Skin epidermis (tissue), 12 donors: ENCODE results near the gene PLEKHN1.
"Not testable (repeated sequence)": the region's sequence is repeated elsewhere in the genome, so short reads cannot be mapped to it uniquely, and the experiment has no call there.

Experiments
- H3K27ac ChIP-seq, 21 experiments: fragments of 200-600 bp; sonication (generic) in 11 of 21; one replicate each; pipeline ENCODE4 v1.5.0; 2020; ENCODE audit warnings: mild to moderate bottlenecking in 3 of 21, inconsistent platforms in 2 of 21, moderate library complexity in 2 of 21
- H3K4me3 ChIP-seq, 7 experiments: fragments of 200-600 bp; sonication (generic) in 2 of 7; one replicate each; pipeline ENCODE4 v1.5.0; 2020; ENCODE audit warnings: inconsistent platforms in 2 of 7, mild to moderate bottlenecking in 2 of 7, moderate library complexity in 1 of 7

PLEKHN1 gene

DNA sequence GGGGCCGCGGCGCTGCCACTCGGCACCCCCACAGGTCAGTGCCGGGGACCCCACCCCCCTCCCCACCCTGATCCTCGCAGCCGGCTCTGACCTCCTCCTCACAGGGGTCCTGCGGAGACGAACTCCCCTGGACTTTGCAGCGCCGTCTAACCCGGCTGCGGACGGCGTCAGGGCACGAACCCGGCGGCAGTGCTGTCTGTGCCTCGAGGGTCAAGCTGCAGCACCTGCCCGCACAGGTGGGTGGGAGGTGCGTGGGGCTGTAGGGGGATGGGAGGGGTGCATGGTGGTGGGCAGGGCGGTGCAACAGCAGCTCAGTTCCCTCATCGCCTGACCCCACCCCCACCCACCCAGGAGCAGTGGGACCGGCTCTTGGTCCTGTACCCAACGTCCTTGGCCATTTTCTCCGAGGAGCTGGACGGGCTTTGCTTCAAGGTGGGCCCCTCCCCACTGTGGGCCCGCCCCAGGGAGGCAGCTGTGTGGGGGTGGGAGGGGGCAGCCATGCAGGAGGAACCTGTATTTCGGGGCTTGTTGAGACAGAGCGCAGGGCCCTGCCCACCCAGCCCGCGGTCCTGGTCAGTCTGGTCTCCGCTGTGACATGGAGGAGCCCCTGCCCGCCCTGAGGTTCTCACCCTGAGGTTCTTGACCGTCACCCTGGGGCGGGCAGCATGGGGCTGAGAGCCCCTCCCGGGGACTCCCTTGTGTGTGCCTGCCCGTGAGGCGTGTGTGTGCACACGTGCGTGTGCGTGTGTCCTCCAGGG is 4.9 kb downstream of the PLEKHN1 start:
- H3K4me3 ChIP-seq: peak overlapping the region in 1 of 7 experiments; percentile 7
- peak overlapping the region in 2 of 21 experiments; percentile 5 to 12 for H3K27ac ChIP-seq

- Histone ChIP-seq H3K27ac (peak overlapping the region in 2 of 21 experiments; percentile 28 to 34), H3K4me3 (no peak overlapping the region)
Measured at GRCh38 chr1:971751-972506, 5.6 kb downstream of the PLEKHN1 start.

- no peak overlapping the region for H3K4me3 ChIP-seq
- no peak overlapping the region for H3K27ac ChIP-seq
Measured at GRCh38 chr1:972726-973458, 6.6 kb downstream of the PLEKHN1 start.

DNA sequence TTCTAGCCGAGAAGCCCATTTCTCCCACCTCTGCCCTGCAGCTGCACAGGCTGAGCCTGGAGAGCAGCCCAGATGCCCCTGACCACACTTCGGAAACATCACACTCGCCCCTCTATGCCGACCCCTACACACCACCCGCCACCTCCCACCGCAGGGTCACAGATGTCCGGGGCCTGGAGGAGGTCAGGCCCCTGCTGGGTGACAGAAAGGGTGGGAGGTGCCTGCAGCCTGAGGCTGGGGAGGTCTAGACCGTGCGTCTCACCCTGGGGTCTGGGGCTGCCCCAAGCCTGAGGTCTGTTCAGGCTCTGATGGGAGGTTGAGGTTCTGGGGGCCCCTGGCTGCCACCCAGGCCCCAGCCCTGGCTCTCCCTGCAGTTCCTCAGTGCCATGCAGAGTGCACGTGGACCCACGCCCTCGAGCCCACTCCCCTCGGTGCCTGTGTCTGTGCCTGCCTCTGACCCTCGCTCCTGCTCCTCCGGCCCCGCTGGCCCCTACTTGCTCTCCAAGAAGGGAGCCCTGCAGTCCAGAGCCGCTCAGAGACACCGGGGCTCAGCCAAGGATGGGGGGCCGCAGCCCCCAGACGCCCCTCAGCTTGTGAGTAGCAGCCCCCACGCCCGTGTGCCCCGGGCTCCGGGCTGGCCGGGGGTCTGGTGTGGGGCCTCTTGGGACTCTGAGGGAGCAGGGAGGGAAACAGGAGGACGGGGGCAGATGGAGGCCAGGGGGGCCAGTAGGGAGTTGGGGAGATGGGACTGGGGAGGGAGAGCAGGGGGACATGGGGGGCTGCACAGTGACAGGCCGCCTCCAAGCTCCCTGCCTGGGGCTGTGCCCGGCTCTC is 7.4 kb downstream of the PLEKHN1 start:
- H3K4me3 ChIP-seq: no peak overlapping the region

DNA sequence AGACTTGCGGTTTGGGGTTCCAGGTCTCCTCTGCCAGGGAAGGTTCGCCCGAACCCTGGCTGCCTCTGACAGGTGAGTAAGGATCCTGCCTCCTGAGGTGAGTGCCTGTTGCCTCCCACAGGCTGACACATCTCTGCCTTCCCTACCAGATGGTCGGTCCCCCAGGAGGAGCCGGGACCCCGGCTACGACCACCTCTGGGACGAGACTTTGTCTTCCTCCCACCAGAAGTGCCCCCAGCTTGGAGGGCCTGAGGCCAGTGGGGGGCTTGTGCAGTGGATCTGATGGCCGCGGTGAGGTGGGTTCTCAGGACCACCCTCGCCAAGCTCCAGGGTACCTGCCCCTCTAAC is 8.0 kb downstream of the PLEKHN1 start:
- no peak overlapping the region for H3K27ac ChIP-seq
- no peak overlapping the region for H3K4me3 ChIP-seq

More for the DNA sequence above, 7.4 kb downstream of the PLEKHN1 start:
- H3K27ac ChIP-seq: no peak overlapping the region

GRCh38 chr1:974687-975328 is 8.5 kb downstream of the PLEKHN1 start:
- Histone ChIP-seq H3K4me3 (no peak overlapping the region), H3K27ac (no peak overlapping the region)

DNA sequence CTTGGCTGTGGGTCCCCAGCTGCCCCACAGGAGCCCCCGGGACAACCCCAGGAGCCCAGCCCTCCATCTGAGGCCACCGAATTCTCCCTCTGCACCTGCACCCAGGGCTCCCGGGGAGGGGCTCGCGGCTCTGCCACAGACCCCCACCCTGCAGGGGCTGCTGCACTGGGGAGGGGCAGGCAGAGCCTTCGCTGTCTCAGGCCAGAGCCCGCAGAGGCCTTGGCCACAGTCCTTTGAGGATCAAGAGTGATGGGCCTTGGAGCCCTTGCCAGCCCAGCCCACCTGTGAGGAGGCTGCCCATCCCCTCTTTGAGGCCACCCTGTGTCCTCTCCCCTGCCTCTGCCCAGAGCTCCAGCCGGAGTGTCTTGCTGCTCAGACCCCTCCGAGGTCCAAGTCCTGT is 9.1 kb downstream of the PLEKHN1 start:
- Histone ChIP-seq H3K27ac (peak overlapping the region in 1 of 21 experiments; percentile 38), H3K4me3 (no peak overlapping the region)

- peak overlapping the region in 4 of 7 experiments; percentile 8 to 30 (median 20) for H3K4me3 ChIP-seq
- peak overlapping the region in 9 of 21 experiments; percentile 10 to 81 (median 45) for H3K27ac ChIP-seq
Measured at GRCh38 chr1:975896-976683, 9.8 kb downstream of the PLEKHN1 start.

DNA sequence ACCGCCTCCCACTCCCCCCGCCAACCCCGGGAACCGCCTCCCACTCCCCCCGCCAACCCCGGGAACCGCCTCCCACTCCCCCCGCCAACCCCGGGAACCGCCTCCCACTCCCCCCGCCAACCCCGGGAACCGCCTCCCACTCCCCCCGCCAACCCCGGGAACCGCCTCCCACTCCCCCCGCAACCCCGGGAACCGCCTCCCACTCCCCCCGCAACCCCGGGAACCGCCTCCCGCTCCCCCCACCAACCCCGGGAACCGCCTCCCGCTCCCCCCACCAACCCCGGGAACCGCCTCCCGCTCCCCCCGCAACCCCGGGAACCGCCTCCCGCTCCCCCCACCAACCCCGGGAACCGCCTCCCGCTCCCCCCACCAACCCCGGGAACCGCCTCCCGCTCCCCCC is 10.5 kb downstream of the PLEKHN1 start:
- not testable (repeated sequence) for H3K4me3 ChIP-seq, H3K27ac ChIP-seq

DNA sequence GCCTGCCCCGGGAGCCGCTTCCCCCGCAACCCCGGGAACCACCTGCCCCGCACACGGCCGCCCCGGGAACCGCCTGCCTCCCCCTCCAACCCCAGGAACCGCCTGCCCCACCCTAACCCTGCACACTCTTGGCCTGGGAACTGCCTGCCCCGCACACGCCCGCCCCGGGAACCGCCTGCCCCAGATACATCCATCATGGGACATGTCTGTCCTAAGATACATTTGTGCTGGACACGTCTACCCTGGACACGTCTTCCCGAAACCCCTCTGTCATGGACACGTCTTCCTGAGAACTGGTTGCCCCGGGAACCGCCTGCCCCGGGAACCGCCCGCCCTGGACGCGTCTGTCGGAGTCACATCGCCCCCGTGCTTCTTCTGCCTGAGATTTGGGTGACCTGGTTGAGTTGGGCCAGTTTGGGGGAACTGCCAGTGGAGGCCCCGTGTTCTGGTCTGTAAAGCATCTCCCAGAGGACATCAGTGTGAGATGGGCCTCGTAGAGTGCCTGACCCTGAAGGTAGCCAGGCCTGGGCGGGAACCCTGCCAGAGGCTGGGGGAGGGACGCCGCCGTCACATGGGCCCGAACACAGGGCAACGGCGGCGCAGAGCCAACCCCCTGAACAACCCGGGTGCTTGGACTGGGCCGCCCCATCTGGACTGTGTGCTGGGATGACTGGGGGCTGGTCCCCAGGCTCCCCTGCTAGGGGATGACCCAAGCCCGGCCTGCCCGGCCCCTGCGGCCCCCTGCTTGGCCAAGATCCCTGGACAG is 12.0 kb downstream of the PLEKHN1 start:
- no peak overlapping the region for H3K27ac ChIP-seq
- no peak overlapping the region for H3K4me3 ChIP-seq

DNA sequence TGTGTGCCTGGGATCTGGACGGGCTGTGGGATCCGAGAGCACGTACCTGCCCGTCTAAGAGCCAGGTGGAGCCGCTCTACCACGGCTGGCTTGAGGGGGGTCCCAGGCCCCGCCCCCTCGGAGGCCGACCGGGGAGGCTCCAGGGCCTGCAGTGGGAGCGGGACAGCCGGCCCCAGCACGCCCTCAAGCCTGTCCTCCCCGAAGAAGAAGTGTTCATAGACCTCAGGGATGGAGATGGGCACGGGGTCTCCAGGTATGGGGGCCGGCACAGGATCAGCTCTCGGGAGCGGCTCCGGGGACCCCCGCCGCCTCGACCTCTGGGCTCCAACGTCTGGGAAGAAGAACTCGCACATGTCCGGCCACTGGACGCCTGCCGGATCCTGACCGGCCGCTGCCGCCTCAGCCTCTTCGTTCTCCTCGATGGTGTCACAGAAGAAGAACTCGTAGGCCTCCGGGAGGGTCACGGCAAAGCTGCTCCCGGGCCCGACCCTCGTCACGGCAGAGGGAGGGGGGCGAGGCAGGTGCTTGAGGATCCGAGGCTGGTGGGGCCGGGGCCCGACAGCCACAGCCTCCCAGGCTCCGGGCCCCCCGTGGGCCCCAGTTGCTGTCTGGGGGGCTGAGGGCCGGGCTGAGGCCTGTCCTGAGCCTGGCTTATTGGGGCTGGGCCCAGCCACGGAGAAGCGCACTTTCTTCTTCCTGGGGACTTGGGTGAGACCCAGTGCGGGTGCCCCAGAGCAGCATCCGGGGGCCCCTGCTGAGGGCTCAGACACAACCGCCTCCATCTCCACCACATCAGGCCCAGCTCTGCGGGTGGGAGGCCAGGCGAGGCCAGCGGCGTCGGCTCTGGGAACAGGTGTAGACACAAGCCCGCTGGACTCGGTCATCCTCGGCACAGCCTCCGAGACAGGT is 12.8 kb downstream of the PLEKHN1 start:
- no peak overlapping the region for H3K27ac ChIP-seq
- H3K4me3 ChIP-seq: no peak overlapping the region

DNA sequence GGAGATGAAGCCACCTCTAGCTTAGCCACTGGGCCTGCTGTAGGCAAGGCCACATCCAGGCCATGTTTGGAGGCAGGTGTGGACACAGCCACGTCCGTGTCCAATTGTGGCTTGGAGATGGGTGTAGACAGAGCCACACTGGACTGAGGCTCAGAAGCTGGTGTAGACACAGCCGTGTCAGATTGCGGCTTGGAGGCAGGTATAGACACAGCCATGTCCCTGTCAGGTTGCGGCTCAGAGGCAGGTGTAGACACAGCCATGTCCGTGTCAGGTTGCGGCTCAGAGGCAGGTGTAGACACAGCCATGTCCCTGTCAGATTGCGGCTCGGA is 13.4 kb downstream of the PLEKHN1 start:
- Histone ChIP-seq H3K4me3 (no peak overlapping the region), H3K27ac (no peak overlapping the region)

DNA sequence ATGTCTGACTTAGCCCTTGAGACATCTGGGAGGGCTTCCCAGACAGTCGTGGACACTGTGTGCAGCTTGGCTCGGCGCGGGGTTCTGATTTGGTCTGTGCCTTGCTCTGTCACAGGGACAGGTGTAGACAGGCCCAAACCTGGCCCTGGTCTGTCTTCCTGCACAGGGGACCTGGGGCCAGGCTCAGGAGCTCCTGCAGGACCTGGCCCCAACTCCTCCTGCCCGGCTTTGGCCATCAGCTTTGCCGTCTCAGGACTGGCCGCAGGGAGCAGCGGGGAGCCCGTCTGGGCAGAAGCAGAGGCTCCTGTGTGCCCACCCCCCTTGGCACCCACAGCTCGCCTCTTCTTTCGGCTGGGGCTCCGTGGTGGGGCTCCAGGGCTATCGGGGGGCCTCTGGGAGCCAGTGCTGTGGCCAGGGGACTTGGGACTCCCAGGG is 13.9 kb downstream of the PLEKHN1 start:
- Histone ChIP-seq H3K27ac (peak overlapping the region in 1 of 21 experiments; percentile 41), H3K4me3 (no peak overlapping the region)

- Histone ChIP-seq H3K4me3 (no peak overlapping the region), H3K27ac (peak overlapping the region in 1 of 21 experiments; percentile 41)
Measured at GRCh38 chr1:980602-981395, 14.5 kb downstream of the PLEKHN1 start.

- Histone ChIP-seq H3K4me3 (no peak overlapping the region), H3K27ac (no peak overlapping the region)
Measured at GRCh38 chr1:981491-981954, 15.2 kb downstream of the PLEKHN1 start.
